ENCODE data around the gene OXCT1. TPM values are rescaled to one million over a fixed set of nuclear protein-coding genes. Genes with fewer than 3 reads are reported as not detected.

Gene OXCT1
- polyA plus RNA-seq, 1 donor from 2014 or later: 25.0 TPM

- Mint-ChIP-seq H3K27ac (no peak overlapping the region), H3K4me1 (no peaks in the 10 kb centered on the region), H3K4me3 (no peak overlapping the region), H3K9me3 (no peaks in the 10 kb centered on the region), H3K27me3 (no peaks in the 10 kb centered on the region), H3K36me3 (peaks cover 9% of the 10 kb centered on the region)
Observed at GRCh38 chr5:41790038-41790776, 80.0 kb downstream of the OXCT1 start.

- Mint-ChIP-seq H3K9me3 (no peaks in the 10 kb centered on the region), H3K27me3 (no peaks in the 10 kb centered on the region), H3K27ac (no peak overlapping the region), H3K36me3 (peaks cover 9% of the 10 kb centered on the region), H3K4me1 (no peaks in the 10 kb centered on the region), H3K4me3 (no peak overlapping the region)
Observed at GRCh38 chr5:41789434-41789833, 80.8 kb downstream of the OXCT1 start.

GRCh38 chr5:41788941-41789368 lies 81.3 kb downstream of the OXCT1 start:
- Mint-ChIP-seq H3K36me3 (peaks cover 8% of the 10 kb centered on the region), H3K4me1 (no peaks in the 10 kb centered on the region)

GRCh38 chr5:41787265-41787664 lies 83.0 kb downstream of the OXCT1 start:
- Mint-ChIP-seq H3K36me3 (peaks cover 11% of the 10 kb centered on the region), H3K27me3 (no peaks in the 10 kb centered on the region), H3K9me3 (no peaks in the 10 kb centered on the region), H3K4me3 (no peak overlapping the region), H3K4me1 (no peaks in the 10 kb centered on the region), H3K27ac (no peak overlapping the region)

More at GRCh38 chr5:41788941-41789368, 81.3 kb downstream of the OXCT1 start:
- Mint-ChIP-seq H3K27ac (no peak overlapping the region), H3K9me3 (no peaks in the 10 kb centered on the region), H3K4me3 (no peak overlapping the region), H3K27me3 (no peaks in the 10 kb centered on the region)

GRCh38 chr5:41785061-41785460 lies 85.2 kb downstream of the OXCT1 start:
- H3K27ac Mint-ChIP-seq: no peak overlapping the region
- H3K27me3 Mint-ChIP-seq: no peaks in the 10 kb centered on the region
- H3K4me3 Mint-ChIP-seq: no peak overlapping the region
- H3K9me3 Mint-ChIP-seq: no peaks in the 10 kb centered on the region
- no peaks in the 10 kb centered on the region for H3K4me1 Mint-ChIP-seq
- peaks cover 12% of the 10 kb centered on the region for H3K36me3 Mint-ChIP-seq

- Mint-ChIP-seq H3K27ac (no peak overlapping the region), H3K4me3 (no peak overlapping the region), H3K9me3 (no peaks in the 10 kb centered on the region), H3K36me3 (peaks cover 4% of the 10 kb centered on the region), H3K27me3 (no peaks in the 10 kb centered on the region), H3K4me1 (peaks cover 0 to 4% (median 1%) of the 10 kb centered on the region in 3 donors)
Observed at GRCh38 chr5:41778410-41778809, 91.8 kb downstream of the OXCT1 start.

- Mint-ChIP-seq H3K9me3 (no peaks in the 10 kb centered on the region), H3K27ac (no peak overlapping the region), H3K27me3 (no peaks in the 10 kb centered on the region), H3K36me3 (peaks cover 4% of the 10 kb centered on the region), H3K4me3 (no peak overlapping the region), H3K4me1 (peaks cover 0 to 4% (median 1%) of the 10 kb centered on the region in 3 donors)
Observed at GRCh38 chr5:41776435-41776834, 93.8 kb downstream of the OXCT1 start.

- no peaks in the 10 kb centered on the region for H3K9me3 Mint-ChIP-seq
- peaks cover 0 to 1% (median 0%) of the 10 kb centered on the region in 3 donors for H3K4me1 Mint-ChIP-seq
- no peaks in the 10 kb centered on the region for H3K27me3 Mint-ChIP-seq
- H3K36me3 Mint-ChIP-seq: peaks cover 5% of the 10 kb centered on the region
- no peak overlapping the region for H3K4me3 Mint-ChIP-seq
- no peak overlapping the region for H3K27ac Mint-ChIP-seq
Observed at GRCh38 chr5:41773799-41774198, 96.4 kb downstream of the OXCT1 start.

- no peaks in the 10 kb centered on the region for H3K27me3 Mint-ChIP-seq
- no peak overlapping the region for H3K27ac Mint-ChIP-seq
- H3K9me3 Mint-ChIP-seq: no peaks in the 10 kb centered on the region
- no peak overlapping the region for H3K4me3 Mint-ChIP-seq
- peaks cover 5% of the 10 kb centered on the region for H3K36me3 Mint-ChIP-seq
- H3K4me1 Mint-ChIP-seq: peaks cover 0 to 1% (median 0%) of the 10 kb centered on the region in 3 donors
Observed at GRCh38 chr5:41772785-41773442, 97.3 kb downstream of the OXCT1 start.

- Mint-ChIP-seq H3K4me1 (peaks cover 0 to 1% (median 0%) of the 10 kb centered on the region in 3 donors), H3K9me3 (no peaks in the 10 kb centered on the region), H3K27me3 (no peaks in the 10 kb centered on the region), H3K27ac (no peak overlapping the region), H3K4me3 (peak overlapping the region in 1 of 4 donors; percentile 9), H3K36me3 (peaks cover 5% of the 10 kb centered on the region)
Observed at GRCh38 chr5:41772056-41772455, 98.2 kb downstream of the OXCT1 start.

- H3K27ac Mint-ChIP-seq: no peak overlapping the region
- peaks cover 0 to 4% (median 0%) of the 10 kb centered on the region in 3 donors for H3K4me1 Mint-ChIP-seq
- H3K9me3 Mint-ChIP-seq: no peaks in the 10 kb centered on the region
- no peak overlapping the region for H3K4me3 Mint-ChIP-seq
- no peaks in the 10 kb centered on the region for H3K27me3 Mint-ChIP-seq
- peaks cover 2% of the 10 kb centered on the region for H3K36me3 Mint-ChIP-seq
Observed at GRCh38 chr5:41770799-41771198, 99.4 kb downstream of the OXCT1 start.

- Mint-ChIP-seq H3K27me3 (no peaks in the 10 kb centered on the region), H3K27ac (no peak overlapping the region), H3K9me3 (no peaks in the 10 kb centered on the region), H3K4me3 (no peak overlapping the region), H3K4me1 (peaks cover 0 to 3% (median 0%) of the 10 kb centered on the region in 3 donors), H3K36me3 (peaks cover 5% of the 10 kb centered on the region)
Observed at GRCh38 chr5:41768692-41769091, 101.5 kb downstream of the OXCT1 start.

- Mint-ChIP-seq H3K9me3 (no peaks in the 10 kb centered on the region), H3K4me1 (peaks cover 0 to 3% (median 0%) of the 10 kb centered on the region in 3 donors), H3K4me3 (no peak overlapping the region), H3K36me3 (peaks cover 12% of the 10 kb centered on the region), H3K27ac (no peak overlapping the region), H3K27me3 (no peaks in the 10 kb centered on the region)
Observed at GRCh38 chr5:41764650-41765049, 105.6 kb downstream of the OXCT1 start.

- no peak overlapping the region for H3K27ac Mint-ChIP-seq
Observed at GRCh38 chr5:41763574-41763973, 106.7 kb downstream of the OXCT1 start.

GRCh38 chr5:41763081-41763480 lies 107.1 kb downstream of the OXCT1 start:
- Mint-ChIP-seq H3K27ac (no peak overlapping the region), H3K4me1 (peaks cover 0 to 3% (median 0%) of the 10 kb centered on the region in 3 donors), H3K4me3 (no peak overlapping the region), H3K9me3 (no peaks in the 10 kb centered on the region), H3K36me3 (peaks cover 18% of the 10 kb centered on the region), H3K27me3 (no peaks in the 10 kb centered on the region)

More at GRCh38 chr5:41763574-41763973, 106.7 kb downstream of the OXCT1 start:
- no peaks in the 10 kb centered on the region for H3K9me3 Mint-ChIP-seq
- peaks cover 0 to 3% (median 0%) of the 10 kb centered on the region in 3 donors for H3K4me1 Mint-ChIP-seq
- no peaks in the 10 kb centered on the region for H3K27me3 Mint-ChIP-seq
- no peak overlapping the region for H3K4me3 Mint-ChIP-seq
- peaks cover 16% of the 10 kb centered on the region for H3K36me3 Mint-ChIP-seq
